ENCODE measurements around the gene RBPJ. TPM values are rescaled to one million over a fixed set of nuclear protein-coding genes. Genes with fewer than 3 reads are reported as not detected.

RBPJ gene
- total RNA-seq, 2 donors from 2014 or later: 32.7 to 37.9 TPM

GRCh38 chr4:26275281-26275680 is 45.5 kb upstream of the RBPJ start:
- H3K9me3 ChIP-seq: no peaks in the 10 kb centered on the region
- no peak for TF ChIP-seq CTCF (IDR thresholded peaks at IDR 0.05)
- TF ChIP-seq POLR2A (IDR thresholded peaks at IDR 0.05): no peak
- H3K4me1 ChIP-seq: no peaks in the 10 kb centered on the region
- no peaks in the 10 kb centered on the region for H3K36me3 ChIP-seq (replicated peaks in 1 of 2; ENCODE audit: insufficient read depth in 1 of 2, low read depth in 2 of 2)
- no peak overlapping the region for H3K4me3 ChIP-seq
- no peak overlapping the region for H3K27ac ChIP-seq
- H3K27me3 ChIP-seq: no peaks in the 10 kb centered on the region
- intact Hi-C loops (cut with DNase I): no loop called here
- DNase-seq (no peak), ATAC-seq (no peak)
- 81 to 94% methylated on average over 7 of the region's 7 CpGs for WGBS, 2 donors

- no peak for ATAC-seq
- TF ChIP-seq CTCF (IDR thresholded peaks at IDR 0.05) (no peak), POLR2A (IDR thresholded peaks at IDR 0.05) (no peak)
- WGBS, 2 donors: 89 to 91% methylated on average over 13 of the region's 13 CpGs
- no peak for DNase-seq
- Histone ChIP-seq H3K9me3 (no peaks in the 10 kb centered on the region), H3K27ac (no peak overlapping the region), H3K27me3 (no peaks in the 10 kb centered on the region), H3K4me1 (no peaks in the 10 kb centered on the region), H3K36me3 (replicated peaks in 1 of 2; ENCODE audit: insufficient read depth in 1 of 2, low read depth in 2 of 2) (no peaks in the 10 kb centered on the region), H3K4me3 (no peak overlapping the region)
- intact Hi-C loops (cut with DNase I): no loop called here
Measured at GRCh38 chr4:26279446-26279845, 41.4 kb upstream of the RBPJ start.

GRCh38 chr4:26281881-26282280 is 38.9 kb upstream of the RBPJ start:
- Histone ChIP-seq H3K9me3 (no peaks in the 10 kb centered on the region), H3K36me3 (replicated peaks in 1 of 2; ENCODE audit: insufficient read depth in 1 of 2, low read depth in 2 of 2) (no peaks in the 10 kb centered on the region), H3K4me1 (no peaks in the 10 kb centered on the region), H3K27me3 (no peaks in the 10 kb centered on the region), H3K4me3 (no peak overlapping the region), H3K27ac (no peak overlapping the region)
- intact Hi-C loops (cut with DNase I): no loop called here
- DNase-seq (no peak), ATAC-seq (no peak)
- 74 to 88% methylated on average over 1 of the region's 1 CpG for WGBS, 2 donors
- TF ChIP-seq CTCF (IDR thresholded peaks at IDR 0.05): no peak
- TF ChIP-seq POLR2A (IDR thresholded peaks at IDR 0.05): no peak

GRCh38 chr4:26284536-26284935 is 36.3 kb upstream of the RBPJ start:
- H3K36me3 ChIP-seq (replicated peaks in 1 of 2; ENCODE audit: insufficient read depth in 1 of 2, low read depth in 2 of 2): no peaks in the 10 kb centered on the region
- ATAC-seq: no peak
- no peak overlapping the region for H3K27ac ChIP-seq
- no peaks in the 10 kb centered on the region for H3K27me3 ChIP-seq
- no peak for TF ChIP-seq POLR2A (IDR thresholded peaks at IDR 0.05)
- H3K4me1 ChIP-seq: no peaks in the 10 kb centered on the region
- intact Hi-C loops (cut with DNase I): no loop called here
- no peak for DNase-seq
- WGBS, 2 donors: 77 to 82% methylated on average over 8 of the region's 8 CpGs
- no peak overlapping the region for H3K4me3 ChIP-seq
- H3K9me3 ChIP-seq: no peaks in the 10 kb centered on the region

GRCh38 chr4:26285272-26285671 is 35.5 kb upstream of the RBPJ start:
- H3K27me3 ChIP-seq: no peaks in the 10 kb centered on the region
- H3K4me3 ChIP-seq: no peak overlapping the region
- intact Hi-C loops (cut with DNase I): no loop called here
- no peak overlapping the region for H3K27ac ChIP-seq
- ATAC-seq: no peak
- H3K4me1 ChIP-seq: no peaks in the 10 kb centered on the region
- no peaks in the 10 kb centered on the region for H3K9me3 ChIP-seq
- DNase-seq: no peak
- 88 to 92% methylated on average over 4 of the region's 4 CpGs for WGBS, 2 donors
- no peaks in the 10 kb centered on the region for H3K36me3 ChIP-seq (replicated peaks in 1 of 2; ENCODE audit: insufficient read depth in 1 of 2, low read depth in 2 of 2)
- TF ChIP-seq CTCF (IDR thresholded peaks at IDR 0.05): no peak
- TF ChIP-seq POLR2A (IDR thresholded peaks at IDR 0.05): no peak

All from body of pancreas (tissue), 4 donors.